GM12801 (cell line): Measurements from ENCODE around the gene TAF4.

Experiments
- TF ChIP-seq, protein P1 (sequence below): IDR thresholded peaks from one replicate; pipeline ENCODE4 v1.5.1; 2011; ENCODE audit warnings: control low read depth; ENCODE audit not compliant: insufficient read length; ENCODE audit errors: extremely low read depth

Gene TAF4

DNA sequence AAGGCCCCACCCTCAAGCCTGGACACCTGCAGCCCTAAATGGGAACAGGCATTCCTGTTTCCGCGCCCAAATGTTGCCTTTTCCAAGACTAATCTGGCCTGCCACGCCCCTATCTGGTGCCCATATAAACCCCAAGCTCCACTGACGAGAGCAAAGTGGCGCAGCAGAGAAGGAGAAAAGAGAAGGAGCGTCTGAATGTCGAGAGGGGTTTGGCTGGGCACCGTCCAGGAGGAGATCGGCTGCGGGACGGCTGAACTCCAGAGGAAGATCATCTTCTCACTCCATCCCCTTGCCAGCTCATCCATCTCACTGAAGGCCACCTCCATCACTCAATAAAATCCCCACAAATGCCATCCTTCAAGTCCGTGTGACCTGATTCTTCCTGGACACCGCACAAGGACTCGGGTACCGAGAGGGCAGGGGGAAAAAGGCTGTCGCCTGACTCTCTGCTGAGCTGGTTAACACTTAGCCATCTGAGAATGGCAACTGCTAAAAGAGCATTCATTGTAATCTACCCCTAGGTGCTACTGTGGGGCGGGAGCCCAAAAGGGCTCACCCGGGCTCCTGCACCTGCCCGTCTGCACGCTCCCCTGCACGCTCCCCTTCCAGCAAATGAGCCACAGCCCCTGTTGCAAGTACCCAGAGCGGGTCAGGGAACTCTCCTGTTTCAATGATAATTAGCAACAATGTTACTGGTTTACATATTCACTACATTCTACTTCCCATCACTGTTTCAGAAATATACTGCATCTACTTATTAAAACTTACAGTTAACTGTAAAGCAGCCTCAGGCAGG, 23.5 kb downstream of the TAF4 start:
- TF ChIP-seq, protein P1, sequence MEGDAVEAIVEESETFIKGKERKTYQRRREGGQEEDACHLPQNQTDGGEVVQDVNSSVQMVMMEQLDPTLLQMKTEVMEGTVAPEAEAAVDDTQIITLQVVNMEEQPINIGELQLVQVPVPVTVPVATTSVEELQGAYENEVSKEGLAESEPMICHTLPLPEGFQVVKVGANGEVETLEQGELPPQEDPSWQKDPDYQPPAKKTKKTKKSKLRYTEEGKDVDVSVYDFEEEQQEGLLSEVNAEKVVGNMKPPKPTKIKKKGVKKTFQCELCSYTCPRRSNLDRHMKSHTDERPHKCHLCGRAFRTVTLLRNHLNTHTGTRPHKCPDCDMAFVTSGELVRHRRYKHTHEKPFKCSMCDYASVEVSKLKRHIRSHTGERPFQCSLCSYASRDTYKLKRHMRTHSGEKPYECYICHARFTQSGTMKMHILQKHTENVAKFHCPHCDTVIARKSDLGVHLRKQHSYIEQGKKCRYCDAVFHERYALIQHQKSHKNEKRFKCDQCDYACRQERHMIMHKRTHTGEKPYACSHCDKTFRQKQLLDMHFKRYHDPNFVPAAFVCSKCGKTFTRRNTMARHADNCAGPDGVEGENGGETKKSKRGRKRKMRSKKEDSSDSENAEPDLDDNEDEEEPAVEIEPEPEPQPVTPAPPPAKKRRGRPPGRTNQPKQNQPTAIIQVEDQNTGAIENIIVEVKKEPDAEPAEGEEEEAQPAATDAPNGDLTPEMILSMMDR: no peak

- TF ChIP-seq, protein P1: no peak
These were observed 24.7 kb downstream of the TAF4 start for GRCh38 chr20:62040933-62041332.

DNA sequence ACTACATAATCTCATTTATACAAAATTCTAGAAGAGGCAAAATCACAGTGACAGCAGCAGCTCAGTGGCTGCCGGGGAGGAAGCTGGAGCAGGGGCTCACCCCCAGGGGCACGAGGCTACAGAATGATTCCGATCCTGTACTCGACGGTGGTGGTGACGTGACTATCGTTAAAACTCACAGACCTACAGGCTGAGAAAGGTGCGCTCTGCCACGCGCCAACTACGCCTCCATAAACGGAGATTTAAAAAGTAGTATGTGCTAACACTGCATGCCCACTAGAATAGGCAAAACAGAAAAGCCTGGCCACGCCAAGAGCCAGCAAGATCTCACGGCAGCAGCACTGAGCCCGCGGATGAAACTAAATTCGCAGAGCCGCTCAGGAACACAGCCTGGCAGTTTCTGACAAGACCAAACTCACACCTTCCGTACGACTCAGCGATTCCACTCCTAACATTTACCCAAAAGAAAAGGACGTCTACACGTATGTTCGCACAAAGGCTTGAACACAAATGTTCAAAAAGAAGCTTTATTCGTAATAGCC, 25.2 kb downstream of the TAF4 start:
- TF ChIP-seq, protein P1: no peak

DNA sequence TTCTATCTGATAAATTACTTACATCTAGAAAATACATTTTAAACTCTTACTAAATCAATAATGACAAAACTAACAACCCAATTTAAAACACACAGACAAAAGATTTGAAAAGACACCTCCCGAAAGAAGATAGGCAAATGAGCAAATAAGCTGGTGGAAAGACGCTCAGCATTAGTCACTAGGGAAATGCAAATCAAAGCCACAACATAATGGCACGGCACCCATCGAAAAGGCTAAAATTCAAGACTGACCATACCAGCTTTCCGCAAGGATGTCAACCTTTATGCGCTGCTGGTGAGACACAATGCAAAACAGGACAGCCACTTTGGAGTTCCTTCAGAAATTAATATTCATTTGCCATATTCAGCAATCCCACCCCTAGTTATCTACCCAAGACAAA, 25.9 kb downstream of the TAF4 start:
- TF ChIP-seq, protein P1: no peak

DNA sequence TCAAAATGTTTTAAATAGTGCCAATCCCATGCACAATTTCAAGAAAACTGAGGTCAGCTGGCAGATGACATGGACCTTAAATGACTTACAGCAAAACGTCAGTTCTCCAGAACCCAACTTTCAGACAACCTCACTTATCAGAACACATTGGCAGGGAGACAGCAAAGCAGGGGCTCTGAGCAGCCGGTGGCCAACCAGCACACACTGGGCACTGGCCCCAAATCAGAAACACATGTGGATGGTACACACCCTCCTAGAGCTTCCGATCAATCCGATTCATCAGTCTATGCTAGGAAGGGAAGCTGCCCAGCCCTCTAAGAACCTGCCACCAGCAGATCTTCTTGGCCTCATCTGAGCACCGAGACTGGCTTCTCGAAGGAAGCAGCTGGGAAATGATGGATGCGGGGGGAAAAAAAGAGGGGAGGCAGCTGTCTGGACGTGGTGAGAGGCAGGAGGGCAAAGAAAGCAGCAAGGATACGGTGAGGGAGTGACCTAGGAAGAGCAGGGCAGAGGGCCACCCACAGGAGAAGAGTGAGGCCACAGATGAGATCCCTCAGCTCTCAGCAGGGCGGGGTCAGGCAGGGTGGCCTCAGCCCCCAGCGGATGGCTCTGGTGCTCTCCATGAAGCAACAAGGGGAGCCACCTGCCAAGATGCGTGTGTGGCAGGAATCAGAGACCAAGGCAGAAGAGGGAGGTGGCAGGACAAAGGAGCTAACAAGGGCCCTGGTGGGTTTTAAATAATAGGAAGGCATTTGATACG, 32.9 kb downstream of the TAF4 start:
- TF ChIP-seq, protein P1: no peak

GRCh38 chr20:62031462-62032092, 34.1 kb downstream of the TAF4 start:
- TF ChIP-seq, protein P1: no peak

DNA sequence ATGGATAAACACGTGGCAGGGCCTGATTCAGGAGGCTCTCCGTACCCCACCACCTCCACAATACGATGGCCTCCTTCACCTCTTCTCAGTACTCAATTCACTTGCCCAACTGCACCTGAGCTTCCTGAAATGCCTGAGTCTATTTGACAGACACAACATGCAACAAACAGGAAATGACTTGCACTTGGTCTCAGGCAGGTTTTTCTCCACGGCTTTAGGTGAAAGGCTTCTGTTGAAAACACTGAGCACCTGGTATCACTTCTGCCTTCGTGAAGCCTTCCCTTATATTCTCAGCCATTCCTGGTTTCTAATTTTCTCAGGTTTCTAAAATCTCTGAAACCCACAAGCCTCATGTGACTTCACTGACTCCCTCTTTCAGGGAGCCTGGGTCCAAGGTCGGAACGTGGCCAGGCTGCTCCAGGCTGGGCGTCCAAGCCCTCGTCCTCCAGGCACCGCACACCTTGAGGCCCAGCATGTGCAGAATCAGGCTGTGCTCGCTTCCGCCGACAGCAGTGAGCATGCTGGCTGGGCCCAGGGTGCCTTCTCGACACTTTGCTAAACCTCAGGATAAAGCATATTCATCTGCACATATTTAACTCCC, 34.7 kb downstream of the TAF4 start:
- TF ChIP-seq, protein P1: no peak
